ENCODE results near the gene FOXA3. TPM values are rescaled to one million over a fixed set of nuclear protein-coding genes. Genes with fewer than 3 reads are reported as not detected.
A peak's percentile ranks its signal among the peaks of the same experiment; 100 is the strongest.

The FOXA3 gene
- total and polyA plus RNA-seq, 10 of the 15 experiments (the other 5 are each of a cell fraction or from before 2014, with no cell fraction given): 0.04 to 0.83 (median 0.11) TPM; not detected in 5

GRCh38 chr19:45862564-45863334 is 1.4 kb upstream of the FOXA3 start, which contains the start of gene SYMPK (continued):
- TF ChIP-seq PKNOX1 (IDR thresholded peaks at IDR 0.05) (peak; percentile 54), POU2F2 (IDR thresholded peaks at IDR 0.05; ENCODE audit: borderline replicate concordance, low read depth, low read length) (peak; percentile 40; the same call in 1 of the 3 replicates), CHD2 (IDR thresholded peaks at IDR 0.05; ENCODE audit: borderline replicate concordance, low read depth, low read length) (peak; percentile 87), CUX1 (IDR thresholded peaks at IDR 0.05; ENCODE audit: insufficient replicate concordance, low read depth, low read length) (no peak), MXI1 (IDR thresholded peaks at IDR 0.05; ENCODE audit: low read depth, low read length) (peak; percentile 60; the same call in 1 of the 2 replicates), GATAD2B (conservative IDR thresholded peaks at IDR 0.05; ENCODE audit: low read depth) (peak; percentile 78), E2F8 (IDR thresholded peaks at IDR 0.05; ENCODE audit: low read depth, partially characterized antibody) (peak; percentile 44), KAT2A (conservative IDR thresholded peaks at IDR 0.05; ENCODE audit: control insufficient read depth, low read depth, low read length) (no peak), MAX (IDR thresholded peaks at IDR 0.05; ENCODE audit: low read depth, low read length) (peak; percentile 6; the same call in 1 of the 2 replicates), SRF (IDR thresholded peaks at IDR 0.05; ENCODE audit: low read depth in 2 of 2, low read length in 2 of 2) (0 out of 4 replicates have a peak, but pooled peaks have one; percentile 26 to 42), ZZZ3 (IDR thresholded peaks at IDR 0.05; ENCODE audit: control insufficient read depth, insufficient read length, low read depth) (no peak), SP1 (IDR thresholded peaks at IDR 0.05; ENCODE audit: low read depth, low read length) (peak; percentile 54), IKZF2 (IDR thresholded peaks at IDR 0.05) (peak; percentile 72 to 80), HDAC2 (IDR thresholded peaks at IDR 0.05) (no peak), ZNF384 (IDR thresholded peaks at IDR 0.05; ENCODE audit: borderline replicate concordance, low read depth, low read length) (no peak), IRF4 (IDR thresholded peaks at IDR 0.05; ENCODE audit: low read depth, low read length) (0 out of 2 replicates have a peak, but pooled peaks have one; percentile 21), E4F1 (IDR thresholded peaks at IDR 0.05; ENCODE audit: borderline replicate concordance, partially characterized antibody) (peak; percentile 74)

All from GM12878 (cell line).